Measurements from ENCODE around the gene LYRM4.

LYRM4 gene

GRCh38 chr6:5260661-5261544 is at the start of gene LYRM4, which contains the start of gene FARS2:
Gene LYRM4, minus strand, starts transcription at chr6:5260950. Its CDS starts 217 bp downstream, at chr6:5260733.
Gene FARS2, plus strand, starts transcription at chr6:5261513.
- DNase-seq (ENCODE audit: low read depth in 2 of 2) = peak; percentile 87 to 88

- DNase-seq (ENCODE audit: low read depth in 2 of 2) = no peak
These were observed 47.3 kb upstream of the LYRM4 start for GRCh38 chr6:5308066-5308465.

- DNase-seq (ENCODE audit: low read depth in 2 of 2) = no peak
These were observed 46.3 kb upstream of the LYRM4 start for GRCh38 chr6:5307058-5307457.

GRCh38 chr6:5305968-5306626 is 45.3 kb upstream of the LYRM4 start:
- DNase-seq (ENCODE audit: low read depth in 2 of 2) = no peak

GRCh38 chr6:5303682-5304081 is 42.9 kb upstream of the LYRM4 start:
- no peak for DNase-seq (ENCODE audit: low read depth in 2 of 2)

GRCh38 chr6:5302995-5303622 is 42.4 kb upstream of the LYRM4 start:
- peak; percentile 37 to 50 for DNase-seq (ENCODE audit: low read depth in 2 of 2)

GRCh38 chr6:5302220-5302946 is 41.6 kb upstream of the LYRM4 start:
- DNase-seq (ENCODE audit: low read depth in 2 of 2) = peak in 1 of 2 donors; percentile 50

- DNase-seq (ENCODE audit: low read depth in 2 of 2) = no peak
These were observed 39.5 kb upstream of the LYRM4 start for GRCh38 chr6:5300206-5300764.

- DNase-seq (ENCODE audit: low read depth in 2 of 2) = no peak
These were observed 34.9 kb upstream of the LYRM4 start for GRCh38 chr6:5295623-5296022.

- DNase-seq (ENCODE audit: low read depth in 2 of 2) = no peak
These were observed 33.9 kb upstream of the LYRM4 start for GRCh38 chr6:5294392-5295211.

GRCh38 chr6:5293692-5294091 is 32.9 kb upstream of the LYRM4 start:
- DNase-seq (ENCODE audit: low read depth in 2 of 2) = no peak

- DNase-seq (ENCODE audit: low read depth in 2 of 2) = no peak
These were observed 31.4 kb upstream of the LYRM4 start for GRCh38 chr6:5292154-5292553.

- DNase-seq (ENCODE audit: low read depth in 2 of 2) = no peak
These were observed 29.8 kb upstream of the LYRM4 start for GRCh38 chr6:5290500-5290899.

GRCh38 chr6:5290097-5290496 is 29.3 kb upstream of the LYRM4 start:
- DNase-seq (ENCODE audit: low read depth in 2 of 2) = no peak

GRCh38 chr6:5287966-5288297 is 27.2 kb upstream of the LYRM4 start:
- DNase-seq (ENCODE audit: low read depth in 2 of 2) = no peak

- DNase-seq (ENCODE audit: low read depth in 2 of 2) = no peak
These were observed 26.6 kb upstream of the LYRM4 start for GRCh38 chr6:5287205-5287965.

GRCh38 chr6:5286780-5287179 is 26.0 kb upstream of the LYRM4 start:
- DNase-seq (ENCODE audit: low read depth in 2 of 2) = no peak

GRCh38 chr6:5285526-5285925 is 24.8 kb upstream of the LYRM4 start:
- DNase-seq (ENCODE audit: low read depth in 2 of 2) = no peak

- no peak for DNase-seq (ENCODE audit: low read depth in 2 of 2)
These were observed 24.3 kb upstream of the LYRM4 start for GRCh38 chr6:5285081-5285480.

GRCh38 chr6:5282191-5282623 is 21.5 kb upstream of the LYRM4 start:
- DNase-seq (ENCODE audit: low read depth in 2 of 2) = no peak
